NB4 (cell line): ENCODE data around the gene USP20.

Experiments used
- CTCF ChIP-seq: IDR thresholded peaks from one replicate; pipeline ENCODE4 v1.5.1; 2012; ENCODE audit warnings: low read depth, low read length
- MAX ChIP-seq: IDR thresholded peaks from 2 replicates; pipeline ENCODE4 v1.6.1; 2011; ENCODE audit warnings: low read depth, low read length

GRCh38 chr9:129836311-129837007, 1.2 kb downstream of the USP20 start:
- TF ChIP-seq MAX (no peak), CTCF (no peak)
